HL-60/S4 treated with retinoic acid at 250 ng/mL for 4 days and 3 days (cell line): ENCODE data around the gene U2AF1L4.

Experiments used
- in situ Hi-C: fragments of 300-500 bp; cut with MboI; formaldehyde crosslinking; loops from 2 replicates; pipeline ENCODE4 v1.7.0; 2022; ENCODE audit warnings: low sequenced_read_pairs

The U2AF1L4 gene

DNA sequence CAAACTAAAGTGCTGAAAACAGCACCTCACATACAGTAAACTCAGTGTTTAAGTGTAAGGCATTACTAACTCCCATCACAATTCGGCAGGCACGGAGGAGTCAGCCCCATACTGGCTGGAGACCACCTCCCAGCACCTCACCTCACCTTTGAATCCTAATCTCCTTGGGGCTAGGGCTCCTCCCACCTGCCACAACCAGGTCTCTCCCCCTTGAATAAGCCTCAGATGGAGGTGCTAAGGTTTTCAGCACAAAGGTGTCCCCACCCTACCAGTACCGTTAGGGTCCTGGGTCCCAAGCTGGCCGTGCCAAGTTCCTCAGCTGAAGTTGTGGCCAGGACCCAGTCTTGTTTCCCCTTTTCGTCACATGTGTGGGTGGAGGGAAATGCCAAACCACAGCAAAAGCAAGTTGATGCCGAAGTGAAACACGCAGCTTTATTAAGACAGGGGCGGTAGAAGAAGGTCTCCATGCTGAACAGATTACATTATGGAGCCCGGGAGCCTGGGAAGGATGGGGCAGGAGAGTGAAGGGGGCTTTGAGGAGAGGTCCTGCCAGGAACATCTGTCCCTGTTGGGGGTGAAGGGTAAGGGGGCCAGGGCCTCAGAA is 3.0 kb downstream of the U2AF1L4 start, which contains the start of gene IGFLR1:
Gene IGFLR1 (minus strand): TSS at position 332 of the 604 bp plus-strand sequence. CDS start 1,272 bp downstream, outside the sequence.
- in situ Hi-C loops = no loop called here

DNA sequence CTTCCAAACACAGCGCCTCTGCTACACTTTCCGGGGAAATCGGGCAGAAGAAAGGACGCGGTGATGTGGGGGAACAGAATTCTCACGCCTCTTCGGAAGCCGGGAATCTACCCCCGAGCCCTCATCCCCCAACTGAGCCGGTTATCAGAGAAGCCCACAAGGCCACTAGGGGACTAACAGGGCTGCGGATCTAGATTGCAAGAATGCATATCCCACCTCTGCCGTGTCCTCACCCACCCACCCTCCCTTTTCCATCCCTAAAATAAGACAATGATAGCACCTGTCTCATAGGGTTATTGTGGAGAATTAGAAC is 4.1 kb downstream of the U2AF1L4 start:
- in situ Hi-C loops = no loop called here

DNA sequence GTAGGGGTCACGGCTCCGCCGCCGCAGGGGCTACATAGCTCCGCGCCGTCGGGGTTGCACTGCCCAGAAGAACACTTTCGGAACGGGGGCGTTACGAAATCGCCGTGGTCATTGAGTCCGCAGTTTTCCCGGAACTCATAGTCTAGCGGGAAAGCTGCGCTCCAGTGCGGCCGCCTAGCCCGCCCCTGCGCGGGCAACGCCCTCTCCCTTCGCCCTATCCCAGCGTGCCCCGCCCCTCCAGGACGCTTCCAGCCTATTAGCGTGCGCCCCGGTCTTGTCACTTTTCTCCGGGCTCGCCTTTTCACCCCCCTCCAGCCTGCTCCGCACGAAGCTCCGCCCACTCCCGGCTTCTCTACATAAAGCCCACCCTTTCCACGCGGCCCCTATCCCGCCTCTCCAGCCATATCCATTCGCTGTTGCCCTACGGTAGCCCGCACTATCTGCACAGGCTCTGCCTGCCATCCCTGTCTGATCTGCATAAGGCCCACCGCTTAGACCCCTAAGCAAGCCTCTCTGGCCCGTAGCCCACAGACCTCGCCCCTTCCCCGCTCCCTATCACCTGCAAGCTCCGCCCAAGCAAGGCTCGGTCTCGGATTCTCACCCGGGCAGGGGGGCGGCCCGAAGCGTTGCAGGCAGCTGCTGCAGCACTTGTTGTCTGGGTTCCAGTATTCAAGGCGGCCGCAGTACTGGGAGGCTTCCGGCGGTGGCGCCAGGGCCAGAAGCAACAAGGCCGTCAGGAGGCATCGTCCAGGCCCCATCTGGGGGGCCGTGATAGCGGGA is 4.6 kb downstream of the U2AF1L4 start:
- in situ Hi-C loops = no loop called here

DNA sequence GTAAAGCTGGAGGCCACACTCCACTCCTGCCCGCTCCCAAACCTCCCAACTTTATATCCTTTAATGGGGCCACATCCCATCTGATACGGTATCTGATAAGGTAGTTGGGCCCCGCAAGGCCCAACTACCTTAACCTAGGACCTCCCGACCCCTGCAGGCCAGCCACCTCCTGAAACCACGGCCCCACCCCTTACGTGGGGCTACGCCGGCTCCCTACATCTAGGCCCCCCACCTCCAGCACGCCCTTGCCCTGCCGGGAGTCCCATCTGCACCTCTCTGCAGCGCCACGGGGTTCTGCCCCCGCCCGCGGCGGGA is 5.2 kb downstream of the U2AF1L4 start:
- in situ Hi-C loops = no loop called here

DNA sequence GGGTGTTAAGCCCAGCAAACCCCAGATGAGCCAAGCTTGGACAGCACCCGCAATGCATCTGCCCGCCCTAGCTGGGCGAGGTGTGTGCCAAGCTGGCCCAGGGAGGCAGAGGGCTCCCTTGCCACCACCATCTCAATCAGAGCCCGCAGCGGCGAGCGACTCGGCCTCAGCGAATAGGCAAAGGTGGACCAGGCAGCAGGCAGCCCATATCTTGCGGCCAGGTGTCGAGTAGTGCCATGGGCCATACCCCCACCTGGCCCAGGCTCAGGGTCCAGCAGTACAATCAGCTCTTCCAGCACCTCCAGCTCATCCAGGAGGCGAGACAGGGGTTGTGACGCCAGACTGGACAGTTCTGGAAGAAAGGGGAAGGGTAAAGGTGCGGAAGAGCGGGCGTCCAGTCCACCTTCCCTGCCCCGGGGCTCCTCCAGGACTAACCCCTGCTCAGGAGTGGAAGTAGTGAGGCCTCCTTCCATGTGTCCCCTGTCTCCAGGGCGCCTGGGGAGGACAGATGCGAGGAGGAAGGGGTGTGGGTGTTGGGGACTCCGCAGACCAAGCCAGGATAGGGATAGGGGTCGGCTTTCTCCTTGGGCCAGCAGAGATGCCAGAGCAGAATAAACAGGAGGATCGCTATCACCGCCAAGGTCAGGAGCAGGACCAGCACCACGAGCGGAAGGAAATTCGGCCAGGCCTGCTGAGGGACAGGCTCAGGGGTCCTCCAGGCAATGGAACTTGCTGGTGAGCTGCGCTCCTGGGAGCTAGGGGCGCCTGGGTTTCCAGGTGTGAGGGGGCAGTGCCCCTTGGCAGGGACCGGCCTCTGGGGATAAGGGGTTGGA is 5.7 kb downstream of the U2AF1L4 start:
- in situ Hi-C loops = no loop called here

DNA sequence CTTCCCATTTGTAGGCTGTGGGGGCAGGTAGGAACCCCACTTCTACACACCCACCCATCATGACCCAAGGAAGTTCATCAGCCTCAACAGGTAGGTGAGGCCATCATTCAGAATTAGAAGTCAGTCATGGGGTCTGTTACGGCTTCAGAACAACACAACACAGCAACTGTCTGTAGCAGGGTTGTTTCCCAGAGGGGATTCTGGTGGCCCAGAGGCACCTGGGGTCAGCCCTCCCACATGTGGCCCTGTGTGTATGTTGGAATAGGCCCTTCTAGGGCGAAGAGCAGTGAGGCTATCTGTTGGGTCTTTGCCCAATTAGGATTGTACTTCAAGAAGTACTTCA is 6.4 kb downstream of the U2AF1L4 start:
- in situ Hi-C loops = no loop called here

DNA sequence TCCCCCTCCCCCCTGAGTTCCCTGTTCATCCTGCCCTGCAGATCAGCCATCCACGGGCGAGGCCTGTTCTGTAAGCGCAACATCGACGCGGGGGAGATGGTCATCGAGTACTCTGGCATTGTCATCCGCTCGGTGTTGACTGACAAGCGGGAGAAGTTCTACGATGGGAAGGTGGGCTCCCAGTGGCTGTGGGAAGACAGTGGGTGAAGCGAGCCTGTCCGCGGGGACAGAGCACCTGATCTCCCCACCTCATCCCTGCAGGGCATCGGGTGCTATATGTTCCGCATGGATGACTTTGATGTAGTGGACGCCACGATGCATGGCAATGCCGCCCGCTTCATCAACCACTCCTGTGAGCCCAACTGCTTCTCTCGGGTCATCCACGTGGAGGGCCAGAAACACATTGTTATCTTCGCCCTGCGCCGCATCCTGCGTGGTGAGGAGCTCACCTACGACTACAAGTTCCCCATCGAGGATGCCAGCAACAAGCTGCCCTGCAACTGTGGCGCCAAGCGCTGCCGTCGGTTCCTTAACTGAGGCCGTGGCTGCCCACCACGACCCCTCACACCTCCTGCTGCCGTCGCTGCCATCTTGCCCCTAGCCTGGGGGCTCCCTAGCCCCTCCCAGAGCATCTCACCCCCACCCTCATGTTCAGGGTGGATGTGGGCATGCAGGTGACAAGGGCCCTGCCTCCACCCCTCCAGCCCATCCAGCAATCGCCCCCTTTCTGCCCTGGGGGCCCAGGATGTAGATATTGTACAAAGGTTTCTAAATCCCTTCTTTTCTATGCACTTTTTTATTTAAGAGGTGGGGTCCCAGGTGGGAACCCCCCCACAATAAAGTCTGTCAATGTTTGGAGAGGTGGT is 7.0 kb downstream of the U2AF1L4 start:
- in situ Hi-C loops = no loop called here

DNA sequence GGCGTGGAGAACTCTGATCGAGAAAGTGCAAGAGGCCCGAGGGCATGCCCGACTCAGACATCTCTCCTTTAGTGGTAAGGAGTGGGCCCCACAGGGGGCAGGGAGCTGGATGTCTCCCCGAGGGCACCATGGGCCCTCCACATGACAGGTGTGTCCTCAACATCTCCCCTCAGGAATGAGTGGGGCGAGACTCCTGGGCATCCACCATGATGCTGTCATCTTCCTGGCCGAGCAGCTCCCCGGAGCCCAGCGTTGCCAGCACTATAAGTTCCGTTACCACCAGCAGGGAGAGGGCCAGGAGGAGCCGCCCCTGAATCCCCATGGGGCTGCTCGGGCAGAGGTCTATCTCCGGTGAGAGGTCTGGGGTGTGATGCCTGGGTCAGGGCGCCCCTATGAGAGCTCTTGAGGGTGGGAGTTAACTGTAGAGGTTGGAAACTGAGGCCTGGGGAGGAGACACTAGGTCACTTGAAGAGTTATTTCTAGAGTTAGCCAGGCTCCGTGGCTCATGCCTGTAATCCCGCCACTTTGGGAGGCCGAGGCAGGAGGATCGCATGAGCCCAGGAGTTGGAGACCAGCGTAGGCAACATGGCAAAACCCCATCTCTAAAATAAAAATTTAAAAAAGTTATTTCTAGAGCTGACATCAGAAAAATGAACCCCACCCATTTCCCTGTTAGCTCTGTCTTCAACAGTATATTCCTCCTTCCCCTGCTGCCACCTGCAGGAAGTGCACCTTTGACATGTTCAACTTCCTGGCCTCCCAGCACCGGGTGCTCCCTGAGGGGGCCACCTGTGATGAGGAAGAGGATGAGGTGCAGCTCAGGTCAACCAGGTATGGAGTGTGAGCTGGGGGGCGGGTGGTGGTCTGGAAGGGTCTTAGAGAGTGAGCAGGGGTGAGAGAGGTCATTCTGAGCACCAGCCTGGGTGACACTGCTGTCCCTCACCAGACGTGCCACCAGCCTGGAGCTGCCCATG is 8.0 kb downstream of the U2AF1L4 start:
- in situ Hi-C loops = no loop called here

DNA sequence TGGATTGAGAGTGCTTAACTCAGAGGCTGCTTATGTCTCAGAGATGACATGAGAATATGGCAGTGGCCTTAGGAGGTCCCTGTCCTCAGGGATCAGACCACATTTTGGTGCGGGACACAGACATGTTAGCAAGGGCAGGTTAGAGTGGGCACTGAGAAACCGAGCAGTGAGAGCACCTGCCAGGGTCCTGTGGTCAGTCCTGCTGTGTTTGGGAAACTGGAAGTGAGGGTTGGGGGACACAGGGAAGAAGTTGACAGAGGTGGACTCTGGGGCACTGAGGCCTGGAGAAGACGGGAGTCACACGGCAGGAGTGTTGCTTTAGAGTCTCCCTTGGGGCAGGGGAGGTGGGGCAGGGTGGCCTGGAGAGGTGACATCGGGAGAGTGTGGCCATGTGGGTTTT is 10.3 kb downstream of the U2AF1L4 start:
- in situ Hi-C loops = no loop called here

DNA sequence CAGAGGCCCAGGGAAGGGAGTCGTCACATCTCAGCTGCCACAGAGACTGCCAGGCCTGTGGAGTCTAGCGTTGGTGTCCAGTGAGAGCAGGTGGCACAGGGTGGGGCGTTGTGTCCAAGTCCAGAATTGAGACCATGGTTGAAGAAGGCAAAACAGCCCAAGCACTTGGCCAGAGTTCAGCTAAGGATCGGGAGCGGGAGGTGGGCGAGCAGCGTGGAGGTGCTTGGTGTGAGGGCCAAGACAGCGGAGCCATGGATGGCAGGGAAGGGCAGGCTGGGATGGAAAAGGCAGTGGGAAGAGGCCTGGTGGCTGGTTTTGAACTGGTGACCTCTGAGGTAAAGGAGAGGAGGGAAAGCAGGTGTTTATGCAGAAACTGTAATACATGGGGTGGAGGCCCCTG is 10.9 kb downstream of the U2AF1L4 start:
- in situ Hi-C loops = no loop called here

DNA sequence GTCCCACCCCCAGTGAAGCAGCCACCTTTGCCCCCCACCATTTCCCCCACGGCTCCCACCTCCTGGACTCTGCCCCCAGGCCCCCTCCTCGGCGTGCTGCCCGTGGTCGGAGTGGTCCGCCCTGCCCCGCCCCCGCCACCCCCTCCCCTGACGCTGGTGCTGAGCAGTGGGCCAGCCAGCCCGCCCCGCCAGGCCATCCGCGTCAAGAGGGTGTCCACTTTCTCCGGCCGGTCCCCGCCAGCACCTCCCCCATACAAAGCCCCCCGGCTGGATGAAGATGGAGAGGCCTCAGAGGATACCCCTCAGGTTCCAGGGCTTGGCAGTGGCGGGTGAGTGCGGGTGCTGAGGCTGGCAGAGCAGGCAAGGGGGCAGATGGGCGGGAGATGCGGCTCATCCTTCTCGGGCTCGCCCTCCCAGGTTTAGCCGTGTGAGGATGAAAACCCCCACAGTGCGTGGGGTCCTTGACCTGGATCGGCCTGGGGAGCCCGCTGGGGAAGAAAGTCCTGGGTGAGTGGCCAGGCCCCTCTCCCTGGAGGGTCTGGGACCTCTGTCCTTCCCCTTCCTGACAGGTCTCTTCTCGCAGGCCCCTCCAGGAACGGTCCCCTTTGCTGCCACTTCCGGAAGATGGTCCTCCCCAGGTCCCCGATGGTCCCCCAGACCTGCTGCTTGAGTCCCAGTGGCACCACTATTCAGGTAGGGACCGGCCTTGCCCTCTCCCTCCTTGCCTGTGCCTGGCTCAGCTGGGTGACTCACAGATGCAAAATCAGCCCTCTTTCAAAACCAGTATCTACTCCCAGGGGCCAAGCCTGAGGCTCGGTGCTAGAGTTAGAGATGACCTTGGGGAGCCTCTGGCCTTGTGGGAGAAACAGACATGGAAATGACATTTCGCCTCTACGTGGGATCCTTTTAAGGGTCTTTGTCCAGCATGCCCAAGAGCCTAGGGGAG is 11.8 kb downstream of the U2AF1L4 start:
- in situ Hi-C loops = no loop called here

DNA sequence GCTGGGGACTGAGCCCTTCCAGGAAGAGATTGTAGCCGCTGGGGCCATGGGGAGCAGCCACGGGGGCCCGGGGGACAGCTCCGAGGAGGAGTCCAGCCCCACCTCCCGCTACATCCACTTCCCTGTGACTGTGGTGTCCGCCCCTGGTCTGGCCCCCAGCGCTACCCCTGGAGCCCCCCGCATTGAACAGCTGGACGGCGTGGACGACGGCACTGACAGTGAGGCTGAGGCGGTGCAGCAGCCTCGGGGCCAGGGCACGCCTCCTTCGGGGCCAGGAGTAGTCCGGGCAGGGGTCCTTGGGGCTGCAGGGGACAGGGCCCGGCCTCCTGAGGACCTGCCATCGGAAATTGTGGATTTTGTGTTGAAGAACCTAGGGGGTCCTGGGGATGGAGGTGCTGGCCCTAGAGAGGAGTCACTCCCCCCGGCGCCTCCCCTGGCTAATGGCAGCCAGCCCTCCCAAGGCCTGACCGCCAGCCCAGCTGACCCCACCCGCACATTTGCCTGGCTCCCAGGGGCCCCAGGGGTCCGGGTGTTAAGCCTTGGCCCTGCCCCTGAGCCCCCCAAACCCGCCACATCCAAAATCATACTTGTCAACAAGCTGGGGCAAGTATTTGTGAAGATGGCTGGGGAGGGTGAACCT is 12.6 kb downstream of the U2AF1L4 start:
- in situ Hi-C loops = no loop called here

DNA sequence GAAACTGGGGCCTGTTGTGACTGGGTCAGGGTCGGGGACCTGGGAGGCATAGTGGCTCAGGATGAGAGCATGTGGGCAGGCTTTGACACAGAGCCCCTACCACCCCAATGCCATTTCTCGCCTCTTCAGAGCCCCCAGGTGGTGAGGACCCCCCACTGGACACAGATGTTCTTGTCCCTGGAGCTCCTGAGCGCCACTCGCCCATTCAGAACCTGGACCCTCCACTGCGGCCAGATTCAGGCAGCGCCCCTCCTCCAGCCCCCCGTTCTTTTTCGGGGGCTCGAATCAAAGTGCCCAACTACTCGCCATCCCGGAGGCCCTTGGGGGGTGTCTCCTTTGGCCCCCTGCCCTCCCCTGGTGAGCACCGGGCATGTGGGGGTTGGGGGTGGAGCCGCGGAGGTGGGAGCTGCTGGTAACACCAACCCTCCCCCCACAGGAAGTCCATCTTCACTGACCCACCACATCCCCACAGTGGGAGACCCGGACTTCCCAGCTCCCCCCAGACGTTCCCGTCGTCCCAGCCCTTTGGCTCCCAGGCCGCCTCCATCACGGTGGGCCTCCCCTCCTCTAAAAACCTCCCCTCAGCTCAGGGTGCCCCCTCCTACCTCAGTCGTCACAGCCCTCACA is 13.3 kb downstream of the U2AF1L4 start:
- in situ Hi-C loops = no loop called here

DNA sequence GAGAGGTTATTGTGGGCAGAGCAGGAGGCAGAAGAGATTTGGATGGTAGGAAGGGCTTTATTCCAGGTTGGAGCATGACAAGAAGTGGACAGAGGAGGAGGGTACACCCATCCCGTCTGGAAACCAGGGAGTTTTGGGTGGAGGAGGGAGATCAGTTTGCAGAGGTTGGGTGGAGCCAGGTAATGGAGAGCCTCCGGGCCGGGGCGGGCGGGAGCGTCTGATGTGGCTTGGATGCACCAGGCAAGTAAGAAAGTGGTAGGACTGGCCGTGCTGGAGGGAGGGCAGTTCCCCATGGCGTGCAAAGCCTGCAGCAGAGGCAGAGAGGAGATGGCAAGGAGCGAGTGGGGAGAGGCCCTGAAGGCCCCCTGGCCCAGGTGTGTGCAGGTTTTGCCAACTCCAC is 13.9 kb downstream of the U2AF1L4 start:
- in situ Hi-C loops = no loop called here

DNA sequence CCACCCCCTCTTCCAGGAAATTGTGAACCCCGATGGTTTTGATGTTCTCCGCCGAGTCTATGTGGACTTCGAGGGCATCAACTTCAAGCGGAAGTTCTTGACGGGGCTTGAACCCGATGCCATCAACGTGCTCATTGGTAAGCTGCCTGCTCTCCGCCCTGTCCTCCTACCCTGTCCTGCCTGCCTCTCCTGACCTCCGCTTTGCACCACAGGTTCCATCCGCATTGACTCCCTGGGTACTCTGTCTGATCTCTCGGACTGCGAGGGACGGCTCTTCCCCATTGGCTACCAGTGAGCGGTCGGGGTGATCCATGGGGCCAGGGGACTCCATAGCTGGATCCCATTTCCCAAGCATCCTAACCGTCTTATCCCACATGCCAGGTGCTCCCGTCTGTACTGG is 14.9 kb downstream of the U2AF1L4 start:
- in situ Hi-C loops = no loop called here

DNA sequence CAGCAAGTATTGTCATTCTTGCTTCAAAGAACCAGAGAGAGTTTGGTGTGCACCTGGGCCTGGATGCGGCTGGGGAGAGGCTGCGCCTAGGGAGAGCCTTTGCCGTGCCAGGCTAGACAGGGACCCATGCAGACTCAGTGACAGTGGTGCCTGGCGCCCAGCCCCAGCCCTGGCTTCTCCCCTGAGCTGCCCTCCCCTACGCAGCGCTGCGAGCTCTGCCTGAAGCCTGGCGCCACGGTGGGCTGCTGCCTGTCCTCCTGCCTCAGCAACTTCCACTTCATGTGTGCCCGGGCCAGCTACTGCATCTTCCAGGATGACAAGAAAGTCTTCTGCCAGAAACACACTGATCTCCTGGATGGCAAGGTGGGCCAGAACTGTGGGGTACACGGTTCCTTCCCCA is 15.5 kb downstream of the U2AF1L4 start:
- in situ Hi-C loops = no loop called here

DNA sequence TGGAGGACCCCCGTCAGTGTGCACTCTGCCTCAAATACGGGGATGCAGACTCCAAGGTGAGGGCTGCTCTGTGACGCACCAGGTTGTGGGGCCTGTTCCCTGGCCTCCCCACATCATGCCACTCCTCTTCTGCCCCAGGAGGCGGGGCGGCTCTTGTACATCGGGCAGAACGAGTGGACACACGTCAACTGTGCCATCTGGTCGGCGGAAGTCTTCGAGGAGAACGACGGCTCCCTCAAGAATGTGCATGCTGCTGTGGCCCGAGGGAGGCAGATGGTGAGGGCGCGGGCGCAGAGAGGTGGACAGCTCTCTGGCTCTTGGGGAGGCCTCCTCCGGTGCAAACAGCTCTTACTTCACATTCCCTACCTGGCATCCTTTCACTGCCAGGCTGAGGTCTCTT is 16.2 kb downstream of the U2AF1L4 start:
- in situ Hi-C loops = no loop called here
